ENCODE results near the gene PDE7B. TPM values are rescaled to one million over a fixed set of nuclear protein-coding genes. Genes with fewer than 3 reads are reported as not detected.

Gene PDE7B
- total and polyA plus RNA-seq, 2 donors (not counting 1 experiment from before 2014, with no cell fraction given) = 2.6 to 7.5 TPM

GRCh38 chr6:136127873-136128272 is 276.4 kb downstream of the PDE7B start:
- Mint-ChIP-seq H3K4me3 (no peak overlapping the region), H3K9me3 (ENCODE audit: insufficient read depth) (peaks cover 7% of the 10 kb centered on the region), H3K27me3 (no peaks in the 10 kb centered on the region), H3K4me1 (no peaks in the 10 kb centered on the region), H3K27ac (no peak overlapping the region)
- Histone ChIP-seq H3K27me3 (replicated peaks in 1 of 4; ENCODE audit: control extremely low read depth in 1 of 4, control insufficient read depth in 3 of 4, insufficient read depth in 4 of 4, low read length in 3 of 4) (no peaks in the 10 kb centered on the region), H2AFZ (ENCODE audit: insufficient read depth, low read depth, low read length, poor library complexity, severe bottlenecking) (no peak overlapping the region), H3K4me3 (ENCODE audit: control extremely low read depth in 1 of 5, extremely low read depth in 1 of 5, insufficient read depth in 1 of 5, low read depth in 2 of 5, low read length in 4 of 5) (no peak overlapping the region), H3K9ac (ENCODE audit: low read length) (no peak overlapping the region), H3K36me3 (replicated peaks in 1 of 2; ENCODE audit: control extremely low read depth in 1 of 2, control insufficient read depth in 1 of 2, extremely low read depth in 1 of 2, insufficient read depth in 2 of 2, low read length in 1 of 2) (no peaks in the 10 kb centered on the region), H3K4me1 (ENCODE audit: control insufficient read depth in 2 of 2, insufficient read depth in 2 of 2, low read length in 2 of 2) (no peaks in the 10 kb centered on the region), H3K79me2 (ENCODE audit: control insufficient read depth, insufficient read depth, low read length) (no peaks in the 10 kb centered on the region), H3K4me2 (replicated peaks; ENCODE audit: low read depth, low read length, poor library complexity, severe bottlenecking) (no peak overlapping the region), H3K9me3 (ENCODE audit: control extremely low read depth in 1 of 3, control insufficient read depth in 2 of 3, insufficient read depth in 1 of 3, low read length in 2 of 3) (peaks cover 0 to 9% (median 3%) of the 10 kb centered on the region in 3 donors), H4K20me1 (ENCODE audit: control insufficient read depth, insufficient read depth, low read length, poor library complexity, severe bottlenecking) (no peaks in the 10 kb centered on the region), H3K27ac (ENCODE audit: low read length in 2 of 2) (no peak overlapping the region)
- DNase-seq (no peak), ATAC-seq (ENCODE audit: low read depth) (no peak)
- TF ChIP-seq EZH2 (IDR thresholded peaks at IDR 0.05; ENCODE audit: borderline replicate concordance, insufficient read depth, low read depth, low read length, poor library complexity, severe bottlenecking) = no peak
- no peak for TF ChIP-seq CTCF (IDR thresholded peaks at IDR 0.05)
- 90% methylated on average over 2 of the region's 2 CpGs for WGBS (ENCODE audit: insufficient coverage)
- ChIA-PET CTCF (no interaction called here), POLR2A (no interaction called here)
- intact Hi-C loops (cut with micrococcal nuclease) = no loop called here

DNA sequence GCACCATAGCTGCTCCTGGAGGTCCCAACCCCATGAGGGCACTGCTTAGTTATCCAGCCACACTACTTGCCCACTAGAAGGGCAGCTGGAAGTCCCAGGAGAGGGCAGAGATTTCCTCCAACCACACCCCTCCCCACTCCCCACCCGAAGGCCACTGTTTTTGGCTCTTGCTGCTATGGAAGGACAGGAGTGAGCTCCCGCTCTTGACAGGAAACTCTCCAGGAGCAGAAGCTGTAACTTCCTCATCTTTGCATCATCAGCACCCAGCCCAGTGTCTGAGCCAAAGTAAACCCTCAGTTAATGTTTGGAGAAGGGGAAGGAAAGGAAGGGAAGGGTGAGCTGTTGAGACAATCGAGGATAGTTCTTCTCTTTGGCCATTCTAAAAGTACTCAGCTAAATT is 277.9 kb downstream of the PDE7B start:
- TF ChIP-seq CTCF (IDR thresholded peaks at IDR 0.05) = no peak
- TF ChIP-seq EZH2 (IDR thresholded peaks at IDR 0.05; ENCODE audit: borderline replicate concordance, insufficient read depth, low read depth, low read length, poor library complexity, severe bottlenecking) = no peak
- WGBS (ENCODE audit: insufficient coverage) = 68% methylated on average over 2 of the region's 3 CpGs
- DNase-seq = no peak
- Mint-ChIP-seq H3K27ac (no peak overlapping the region), H3K9me3 (ENCODE audit: insufficient read depth) (peaks cover 7% of the 10 kb centered on the region), H3K27me3 (no peaks in the 10 kb centered on the region), H3K4me3 (no peak overlapping the region), H3K4me1 (no peaks in the 10 kb centered on the region)
- no peak overlapping the region for H3K4me2 ChIP-seq (replicated peaks; ENCODE audit: low read depth, low read length, poor library complexity, severe bottlenecking)
- ChIA-PET CTCF (interaction anchor here (1.8 kb wide), 1 partner anchor 12 kb away, joined by 3 read pairs; no protein-coding TSS in a partner anchor), POLR2A (no interaction called here)
- H3K79me2 ChIP-seq (ENCODE audit: control insufficient read depth, insufficient read depth, low read length) = no peaks in the 10 kb centered on the region
- no peak overlapping the region for H3K27ac ChIP-seq (ENCODE audit: low read length in 2 of 2)
- intact Hi-C loops (cut with micrococcal nuclease) = no loop called here
- H3K36me3 ChIP-seq (replicated peaks in 1 of 2; ENCODE audit: control extremely low read depth in 1 of 2, control insufficient read depth in 1 of 2, extremely low read depth in 1 of 2, insufficient read depth in 2 of 2, low read length in 1 of 2) = no peaks in the 10 kb centered on the region
- no peak overlapping the region for H3K4me3 ChIP-seq (ENCODE audit: control extremely low read depth in 1 of 5, extremely low read depth in 1 of 5, insufficient read depth in 1 of 5, low read depth in 2 of 5, low read length in 4 of 5)
- H3K27me3 ChIP-seq (replicated peaks in 1 of 4; ENCODE audit: control extremely low read depth in 1 of 4, control insufficient read depth in 3 of 4, insufficient read depth in 4 of 4, low read length in 3 of 4) = no peaks in the 10 kb centered on the region
- no peak for ATAC-seq (ENCODE audit: low read depth)
- no peaks in the 10 kb centered on the region for H3K4me1 ChIP-seq (ENCODE audit: control insufficient read depth in 2 of 2, insufficient read depth in 2 of 2, low read length in 2 of 2)
- no peaks in the 10 kb centered on the region for H4K20me1 ChIP-seq (ENCODE audit: control insufficient read depth, insufficient read depth, low read length, poor library complexity, severe bottlenecking)
- H3K9ac ChIP-seq (ENCODE audit: low read length) = no peak overlapping the region
- peaks cover 0 to 9% (median 3%) of the 10 kb centered on the region in 3 donors for H3K9me3 ChIP-seq (ENCODE audit: control extremely low read depth in 1 of 3, control insufficient read depth in 2 of 3, insufficient read depth in 1 of 3, low read length in 2 of 3)
- H2AFZ ChIP-seq (ENCODE audit: insufficient read depth, low read depth, low read length, poor library complexity, severe bottlenecking) = no peak overlapping the region
